HS-27A (cell line): ENCODE results near the gene CYGB.

Experiments
- DNase-seq: peaks from one replicate; pipeline ENCODE4 v3.0.0-alpha.2; 2012; ENCODE audit warnings: low read depth, missing footprints

CYGB gene

GRCh38 chr17:76537578-76538280, at the start of gene CYGB:
TSS of gene CYGB (minus strand) at chr17:76537709. CDS start at chr17:76537542, 167 bp downstream.
- no peak for DNase-seq

- DNase-seq: no peak
These were observed 49.4 kb upstream of the CYGB start for GRCh38 chr17:76586741-76587487.

- no peak for DNase-seq
These were observed 48.4 kb upstream of the CYGB start, which contains the start of gene ST6GALNAC2 for GRCh38 chr17:76585649-76586593. TSS of gene ST6GALNAC2 (minus strand) at chr17:76585860. CDS start at chr17:76585808, 52 bp downstream.

- no peak for DNase-seq
These were observed 47.6 kb upstream of the CYGB start for GRCh38 chr17:76585033-76585648.

GRCh38 chr17:76584427-76585032, 47.0 kb upstream of the CYGB start:
- DNase-seq: no peak

- DNase-seq: no peak
These were observed 45.2 kb upstream of the CYGB start for GRCh38 chr17:76582660-76583059.

- no peak for DNase-seq
These were observed 44.0 kb upstream of the CYGB start for GRCh38 chr17:76581515-76581914.

GRCh38 chr17:76579281-76579680, 41.8 kb upstream of the CYGB start:
- DNase-seq: no peak

- DNase-seq: no peak
These were observed 40.9 kb upstream of the CYGB start for GRCh38 chr17:76578376-76578775.

GRCh38 chr17:76577876-76578275, 40.4 kb upstream of the CYGB start:
- DNase-seq: no peak

GRCh38 chr17:76576189-76576588, 38.7 kb upstream of the CYGB start:
- DNase-seq: no peak

GRCh38 chr17:76575570-76575969, 38.1 kb upstream of the CYGB start:
- no peak for DNase-seq

- DNase-seq: no peak
These were observed 36.7 kb upstream of the CYGB start for GRCh38 chr17:76574166-76574565.

- DNase-seq: no peak
These were observed 35.6 kb upstream of the CYGB start for GRCh38 chr17:76573096-76573495.

GRCh38 chr17:76572201-76572910, 34.8 kb upstream of the CYGB start:
- no peak for DNase-seq

GRCh38 chr17:76570877-76571471, 33.5 kb upstream of the CYGB start:
- no peak for DNase-seq

GRCh38 chr17:76570457-76570856, 32.9 kb upstream of the CYGB start:
- DNase-seq: no peak

GRCh38 chr17:76569607-76570279, 32.2 kb upstream of the CYGB start:
- no peak for DNase-seq

- no peak for DNase-seq
These were observed 31.3 kb upstream of the CYGB start for GRCh38 chr17:76568811-76569221.
